GM06990 (cell line): ENCODE results near the gene S1PR1.
"Not testable (repeated sequence)": the region's sequence is repeated elsewhere in the genome, so short reads cannot be mapped to it uniquely, and the experiment has no call there.

Experiments used
- DNase-seq: peaks from one replicate; pipeline ENCODE4 v3.0.0-alpha.2; 2011; ENCODE audit not compliant: insufficient read length; ENCODE audit errors: extremely low read depth
- H3K27me3 ChIP-seq: replicated peaks from 2 replicates; pipeline ENCODE4 v1.6.0; 2011; ENCODE audit warnings: low read length; ENCODE audit not compliant: control insufficient read depth, insufficient read depth
- H3K36me3 ChIP-seq: 2 replicates; pipeline ENCODE4 v1.5.1; 2011; ENCODE audit warnings: low read length; ENCODE audit not compliant: control insufficient read depth, insufficient read depth
- H3K4me3 ChIP-seq: replicated peaks from 2 replicates; pipeline ENCODE4 v1.5.1; 2011; ENCODE audit warnings: low read depth, mild to moderate bottlenecking, control low read depth, low read length
- CTCF ChIP-seq: IDR thresholded peaks from 2 replicates; pipeline ENCODE4 v1.5.1; 2011; ENCODE audit warnings: low read length, control low read depth, mild to moderate bottlenecking, inconsistent platforms; ENCODE audit not compliant: insufficient read depth, poor library complexity, severe bottlenecking

Gene S1PR1

GRCh38 chr1:101236516-101237228 is at the start of gene S1PR1:
TSS of gene S1PR1 (plus strand) at chr1:101237019. CDS start at chr1:101238985, 1,966 bp downstream.
- Histone ChIP-seq H3K4me3 (peak within 1 kb of the TSS; percentile 87), H3K27me3 (no peaks in the 10 kb centered on the region), H3K36me3 (peaks cover 12% of the 10 kb centered on the region)
- DNase-seq = peak; percentile 79
- TF ChIP-seq CTCF = peak; percentile 1

- Histone ChIP-seq H3K27me3 (no peaks in the 10 kb centered on the region), H3K36me3 (no peaks in the 10 kb centered on the region), H3K4me3 (no peak overlapping the region)
- TF ChIP-seq CTCF = no peak
- DNase-seq = no peak
These were observed 49.5 kb upstream of the S1PR1 start for GRCh38 chr1:101187297-101187696.

GRCh38 chr1:101188331-101188730 is 48.5 kb upstream of the S1PR1 start:
- no peak for DNase-seq

GRCh38 chr1:101188968-101189367 is 47.9 kb upstream of the S1PR1 start:
- H3K4me3 ChIP-seq, H3K36me3 ChIP-seq, H3K27me3 ChIP-seq, DNase-seq: not testable (repeated sequence)

More at GRCh38 chr1:101188331-101188730, 48.5 kb upstream of the S1PR1 start:
- Histone ChIP-seq H3K4me3 (no peak overlapping the region), H3K27me3 (no peaks in the 10 kb centered on the region), H3K36me3 (no peaks in the 10 kb centered on the region)
- TF ChIP-seq CTCF = no peak

GRCh38 chr1:101190441-101190840 is 46.4 kb upstream of the S1PR1 start:
- Histone ChIP-seq H3K36me3 (no peaks in the 10 kb centered on the region), H3K4me3 (no peak overlapping the region), H3K27me3 (no peaks in the 10 kb centered on the region)
- no peak for DNase-seq
- no peak for TF ChIP-seq CTCF

- Histone ChIP-seq H3K27me3 (no peaks in the 10 kb centered on the region), H3K4me3 (no peak overlapping the region), H3K36me3 (no peaks in the 10 kb centered on the region)
- DNase-seq = no peak
- TF ChIP-seq CTCF = no peak
These were observed 45.8 kb upstream of the S1PR1 start for GRCh38 chr1:101191049-101191448.
